Astrocyte of the spinal cord (primary cell): ENCODE data around the gene SYT13.

ENCODE experiments used
- DNase-seq: peaks from one replicate; pipeline ENCODE4 v3.0.0; 2011; ENCODE audit warnings: low read depth, low spot score
- H3K4me3 ChIP-seq: 2 replicates; pipeline ENCODE4 v1.5.1; 2011; ENCODE audit warnings: low read depth, mild to moderate bottlenecking, low read length, moderate library complexity
- in situ Hi-C: cut with HindIII; loops from 2 replicates; pipeline ENCODE4 v1.10.0; 2017; ENCODE audit warnings: low sequenced_read_pairs
- TF ChIP-seq, protein P1 (sequence below): IDR thresholded peaks from 2 replicates; pipeline ENCODE4 v1.5.1; 2012; ENCODE audit warnings: low read depth, mild to moderate bottlenecking, low read length, inconsistent platforms

Gene SYT13

GRCh38 chr11:45282081-45282480, 4.1 kb downstream of the SYT13 start:
- no peak overlapping the region for H3K4me3 ChIP-seq
- TF ChIP-seq, protein P1, sequence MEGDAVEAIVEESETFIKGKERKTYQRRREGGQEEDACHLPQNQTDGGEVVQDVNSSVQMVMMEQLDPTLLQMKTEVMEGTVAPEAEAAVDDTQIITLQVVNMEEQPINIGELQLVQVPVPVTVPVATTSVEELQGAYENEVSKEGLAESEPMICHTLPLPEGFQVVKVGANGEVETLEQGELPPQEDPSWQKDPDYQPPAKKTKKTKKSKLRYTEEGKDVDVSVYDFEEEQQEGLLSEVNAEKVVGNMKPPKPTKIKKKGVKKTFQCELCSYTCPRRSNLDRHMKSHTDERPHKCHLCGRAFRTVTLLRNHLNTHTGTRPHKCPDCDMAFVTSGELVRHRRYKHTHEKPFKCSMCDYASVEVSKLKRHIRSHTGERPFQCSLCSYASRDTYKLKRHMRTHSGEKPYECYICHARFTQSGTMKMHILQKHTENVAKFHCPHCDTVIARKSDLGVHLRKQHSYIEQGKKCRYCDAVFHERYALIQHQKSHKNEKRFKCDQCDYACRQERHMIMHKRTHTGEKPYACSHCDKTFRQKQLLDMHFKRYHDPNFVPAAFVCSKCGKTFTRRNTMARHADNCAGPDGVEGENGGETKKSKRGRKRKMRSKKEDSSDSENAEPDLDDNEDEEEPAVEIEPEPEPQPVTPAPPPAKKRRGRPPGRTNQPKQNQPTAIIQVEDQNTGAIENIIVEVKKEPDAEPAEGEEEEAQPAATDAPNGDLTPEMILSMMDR: no peak
- in situ Hi-C loops: no loop called here
- DNase-seq: no peak

- no peak overlapping the region for H3K4me3 ChIP-seq
- in situ Hi-C loops: no loop called here
- DNase-seq: peak; percentile 20
- TF ChIP-seq, protein P1: no peak
Observed at GRCh38 chr11:45280449-45280848, 5.7 kb downstream of the SYT13 start.

DNA sequence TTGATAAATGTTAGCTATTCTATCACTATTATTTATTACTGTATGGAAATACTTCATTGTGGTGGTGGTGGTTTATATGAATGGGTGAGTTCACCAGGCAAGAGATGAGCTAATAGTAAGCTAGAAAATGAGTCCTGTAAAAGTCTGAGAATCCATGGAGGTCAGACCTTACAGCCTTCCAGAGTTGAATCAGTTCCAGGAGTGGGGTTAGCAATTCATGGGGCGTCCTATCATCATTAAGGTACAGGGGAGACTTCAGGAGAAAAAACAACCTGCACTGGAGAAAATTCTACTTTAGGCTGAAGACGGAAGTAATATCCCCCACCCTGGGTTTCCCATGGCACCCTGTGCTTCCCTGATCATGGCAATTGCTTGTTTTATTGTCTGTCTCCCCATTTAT, 6.5 kb downstream of the SYT13 start:
- DNase-seq: no peak
- TF ChIP-seq, protein P1: no peak
- H3K4me3 ChIP-seq: no peak overlapping the region
- in situ Hi-C loops: no loop called here

- TF ChIP-seq, protein P1: no peak
- in situ Hi-C loops: no loop called here
- no peak overlapping the region for H3K4me3 ChIP-seq
- no peak for DNase-seq
Observed at GRCh38 chr11:45278714-45279113, 7.4 kb downstream of the SYT13 start.

DNA sequence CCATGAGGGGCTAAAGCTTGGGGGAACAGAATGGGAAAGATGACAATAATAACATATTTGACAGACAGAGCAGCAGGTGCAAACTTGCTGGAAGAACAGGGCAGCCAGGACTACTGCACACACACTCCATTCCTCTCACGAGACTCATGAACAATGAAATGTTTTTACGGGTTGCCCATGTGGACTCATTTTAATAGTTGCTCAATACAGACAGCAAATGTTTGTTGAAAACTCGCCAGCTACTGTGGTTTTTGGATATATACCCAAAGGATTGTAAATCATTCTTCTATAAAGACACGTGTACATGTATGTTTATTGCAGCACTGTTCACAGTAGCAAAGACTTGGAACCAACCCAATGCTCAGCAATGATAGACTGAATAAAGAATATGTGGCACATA, 10.3 kb downstream of the SYT13 start:
- TF ChIP-seq, protein P1: no peak
- in situ Hi-C loops: no loop called here
- DNase-seq: no peak
- no peak overlapping the region for H3K4me3 ChIP-seq

GRCh38 chr11:45274206-45274605, 11.9 kb downstream of the SYT13 start:
- TF ChIP-seq, protein P1: no peak
- no peak overlapping the region for H3K4me3 ChIP-seq
- in situ Hi-C loops: no loop called here
- no peak for DNase-seq

- DNase-seq: no peak
Observed at GRCh38 chr11:45273509-45273908, 12.6 kb downstream of the SYT13 start.

More at GRCh38 chr11:45273509-45273908, 12.6 kb downstream of the SYT13 start:
- in situ Hi-C loops: no loop called here
- H3K4me3 ChIP-seq: no peak overlapping the region
- TF ChIP-seq, protein P1: no peak
